Fibroblast of mammary gland (primary cell): ENCODE measurements around the gene OR2M2.

Source experiments
- DNase-seq: peaks from one replicate; pipeline ENCODE4 v3.0.0-alpha.2; 2010; ENCODE audit warnings: low read depth
- H3K4me3 ChIP-seq: 2 replicates; pipeline ENCODE4 v1.5.1; 2011; ENCODE audit warnings: low read depth, mild to moderate bottlenecking, low read length, moderate library complexity; ENCODE audit not compliant: control insufficient read depth
- TF ChIP-seq, protein P1 (sequence below): conservative IDR thresholded peaks from 2 replicates; pipeline ENCODE4 v1.5.1; 2011; ENCODE audit warnings: low read depth, low read length, inconsistent platforms; ENCODE audit not compliant: control insufficient read depth, insufficient read depth

Gene OR2M2, protein sequence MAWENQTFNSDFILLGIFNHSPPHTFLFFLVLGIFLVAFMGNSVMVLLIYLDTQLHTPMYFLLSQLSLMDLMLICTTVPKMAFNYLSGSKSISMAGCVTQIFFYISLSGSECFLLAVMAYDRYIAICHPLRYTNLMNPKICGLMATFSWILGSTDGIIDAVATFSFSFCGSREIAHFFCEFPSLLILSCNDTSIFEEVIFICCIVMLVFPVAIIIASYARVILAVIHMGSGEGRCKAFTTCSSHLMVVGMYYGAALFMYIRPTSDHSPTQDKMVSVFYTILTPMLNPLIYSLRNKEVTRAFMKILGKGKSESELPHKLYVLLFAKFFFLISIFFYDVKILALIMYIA

DNA sequence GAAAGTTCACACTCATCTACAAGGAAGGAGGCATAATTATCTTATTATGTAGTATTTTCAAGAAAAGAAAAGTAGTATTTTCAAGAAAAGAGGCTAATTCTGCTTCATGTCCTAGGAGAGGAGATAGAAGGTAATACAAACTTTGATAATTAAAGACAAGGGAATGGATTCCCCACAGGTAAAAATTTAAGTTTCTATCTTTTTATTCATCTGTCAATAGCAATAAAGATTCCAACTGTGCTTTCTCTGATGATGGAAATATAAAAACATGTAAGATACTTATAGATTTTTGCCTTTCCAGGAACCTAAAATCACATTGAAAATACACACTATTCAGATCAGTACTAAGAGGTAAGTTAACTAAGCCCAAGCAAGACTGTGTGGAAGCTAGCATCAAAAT, at the start of gene OR2M2:
Gene OR2M2 (plus strand): TSS at position 301 of the 400 bp plus-strand sequence. CDS start 5,165 bp downstream, outside the sequence.
- DNase-seq: no peak
- no peak within 1 kb of the TSS for H3K4me3 ChIP-seq
- TF ChIP-seq, protein P1, sequence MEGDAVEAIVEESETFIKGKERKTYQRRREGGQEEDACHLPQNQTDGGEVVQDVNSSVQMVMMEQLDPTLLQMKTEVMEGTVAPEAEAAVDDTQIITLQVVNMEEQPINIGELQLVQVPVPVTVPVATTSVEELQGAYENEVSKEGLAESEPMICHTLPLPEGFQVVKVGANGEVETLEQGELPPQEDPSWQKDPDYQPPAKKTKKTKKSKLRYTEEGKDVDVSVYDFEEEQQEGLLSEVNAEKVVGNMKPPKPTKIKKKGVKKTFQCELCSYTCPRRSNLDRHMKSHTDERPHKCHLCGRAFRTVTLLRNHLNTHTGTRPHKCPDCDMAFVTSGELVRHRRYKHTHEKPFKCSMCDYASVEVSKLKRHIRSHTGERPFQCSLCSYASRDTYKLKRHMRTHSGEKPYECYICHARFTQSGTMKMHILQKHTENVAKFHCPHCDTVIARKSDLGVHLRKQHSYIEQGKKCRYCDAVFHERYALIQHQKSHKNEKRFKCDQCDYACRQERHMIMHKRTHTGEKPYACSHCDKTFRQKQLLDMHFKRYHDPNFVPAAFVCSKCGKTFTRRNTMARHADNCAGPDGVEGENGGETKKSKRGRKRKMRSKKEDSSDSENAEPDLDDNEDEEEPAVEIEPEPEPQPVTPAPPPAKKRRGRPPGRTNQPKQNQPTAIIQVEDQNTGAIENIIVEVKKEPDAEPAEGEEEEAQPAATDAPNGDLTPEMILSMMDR: no peak

DNA sequence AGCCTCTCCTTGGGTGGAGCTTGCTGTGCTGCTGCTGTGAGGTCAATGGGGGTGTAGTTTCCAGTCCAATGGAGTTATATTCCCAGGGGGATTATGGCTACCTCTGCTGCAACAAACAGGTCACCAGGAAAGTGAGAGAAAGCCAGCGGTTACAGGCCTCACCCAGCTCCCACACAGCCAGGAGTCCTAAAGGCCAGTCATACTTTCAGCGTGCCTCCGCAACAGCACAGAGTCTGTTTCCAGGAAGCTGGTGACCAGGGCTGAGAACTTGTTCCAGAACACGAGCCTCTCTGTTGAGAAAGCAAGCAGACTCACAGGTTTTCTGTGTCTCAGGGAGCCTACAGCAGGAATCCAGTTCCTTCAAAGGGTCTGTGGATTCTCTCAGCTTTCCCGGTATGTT, 47.0 kb upstream of the OR2M2 start:
- DNase-seq: no peak
- no peak overlapping the region for H3K4me3 ChIP-seq
- TF ChIP-seq, protein P1: no peak

DNA sequence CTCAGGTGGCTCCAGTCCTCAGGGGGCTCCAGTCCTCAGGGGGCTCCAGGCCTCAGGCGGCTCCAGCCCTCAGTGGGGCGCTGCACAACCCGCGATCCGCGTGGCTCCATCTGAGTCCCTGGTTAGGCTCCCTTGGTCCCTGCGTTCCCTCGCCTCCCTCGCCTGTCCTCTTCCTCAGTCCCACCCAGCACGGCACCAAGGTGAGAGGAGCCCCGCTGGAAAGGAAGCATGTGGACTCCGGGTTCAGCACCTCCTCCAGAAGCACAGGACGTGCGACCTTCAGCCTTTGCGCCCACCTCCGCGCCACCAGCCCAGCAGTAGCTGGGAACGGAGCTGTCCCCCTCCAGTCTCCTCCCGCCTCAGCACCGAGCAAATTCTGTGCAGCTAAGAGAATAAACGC, 37.8 kb upstream of the OR2M2 start:
- no peak for DNase-seq
- TF ChIP-seq, protein P1: no peak
- H3K4me3 ChIP-seq: no peak overlapping the region

DNA sequence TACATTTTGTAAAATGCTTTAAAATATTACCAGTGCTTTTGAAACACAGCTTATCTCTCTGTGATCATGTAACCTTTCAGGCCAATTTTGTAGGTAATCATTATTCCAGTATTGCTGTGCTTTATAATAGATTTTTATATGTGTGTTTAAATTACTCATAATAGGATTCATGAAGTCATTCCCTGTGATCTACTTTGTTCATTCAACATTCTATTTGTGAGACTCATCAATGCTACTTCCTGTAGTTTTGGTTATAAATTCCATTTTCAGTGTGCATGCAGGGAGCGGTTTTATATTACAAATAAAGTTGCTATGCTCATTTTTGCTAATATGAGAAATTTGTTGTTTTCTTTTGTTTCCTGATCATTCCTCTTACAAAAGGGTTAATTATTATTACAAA, 33.8 kb upstream of the OR2M2 start:
- H3K4me3 ChIP-seq: no peak overlapping the region
- TF ChIP-seq, protein P1: no peak
- no peak for DNase-seq

DNA sequence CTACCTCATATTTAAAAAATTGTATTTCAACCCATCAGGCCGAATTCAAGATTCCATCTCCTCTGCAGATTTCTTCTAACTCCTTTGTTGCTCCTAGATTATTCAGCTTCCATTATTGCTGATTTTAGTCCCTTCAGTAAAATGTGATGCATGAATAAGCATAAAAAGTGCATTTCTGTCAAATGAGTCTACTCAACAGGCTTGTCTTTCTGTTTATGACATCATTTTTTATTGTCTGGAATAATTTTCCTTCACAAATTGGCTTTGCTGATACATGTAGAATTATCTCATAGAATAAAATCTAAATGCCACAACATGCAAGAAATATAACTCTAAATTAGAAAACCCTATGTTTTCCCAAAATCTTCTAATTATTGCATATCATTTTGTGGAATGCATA, 31.3 kb upstream of the OR2M2 start:
- DNase-seq: no peak
- TF ChIP-seq, protein P1: no peak
- no peak overlapping the region for H3K4me3 ChIP-seq

DNA sequence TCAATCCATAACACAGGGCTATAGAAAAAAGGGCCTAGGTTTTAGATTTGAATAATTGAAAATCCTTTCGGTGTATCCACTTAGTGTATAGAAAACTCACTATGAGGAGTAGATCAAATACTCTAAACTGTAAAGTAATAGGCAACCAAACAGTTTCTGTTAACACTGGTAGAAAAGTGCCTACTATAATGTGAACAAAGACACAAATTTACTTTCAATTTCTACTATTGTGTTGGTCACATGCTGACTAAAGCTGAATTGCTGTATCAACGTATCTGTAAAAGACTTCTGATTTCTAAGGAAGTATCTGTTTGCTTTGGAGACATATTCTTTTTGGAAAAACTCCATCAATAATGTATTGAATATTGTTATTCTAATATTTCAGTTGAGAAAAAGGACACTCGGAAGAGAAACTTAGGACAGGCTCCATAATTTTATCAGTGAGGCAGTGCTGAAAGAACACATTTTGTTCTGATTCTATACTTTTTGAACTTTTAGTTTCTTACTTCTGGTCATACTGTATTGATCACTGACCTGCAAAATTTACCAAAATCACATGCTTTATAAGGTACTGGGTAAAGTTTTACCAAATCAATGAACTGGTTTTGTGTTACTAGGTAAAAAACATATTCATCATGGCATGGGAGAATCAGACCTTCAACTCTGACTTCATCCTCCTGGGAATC, 30.0 kb upstream of the OR2M2 start, which contains the start of gene OR2M5:
Gene OR2M5 (plus strand): TSS at position 636 of the 686 bp plus-strand sequence. CDS start 0 bp downstream, at position 636.
- H3K4me3 ChIP-seq: no peak within 1 kb of the TSS
- TF ChIP-seq, protein P1: no peak
- DNase-seq: no peak
